Smooth muscle cell (in vitro differentiated cells): ENCODE data around the gene ADAM15. TPM values are rescaled to one million over a fixed set of nuclear protein-coding genes. Genes with fewer than 3 reads are reported as not detected.

ENCODE experiments used
- DNase-seq: peaks from one replicate; lab custom pipeline; 2025; ENCODE audit not compliant: unreplicated experiment; lab: John Stamatoyannopoulos, UW
- H2AFZ ChIP-seq: fragments of 200-600 bp; sonication (generic); 2 replicates; pipeline ENCODE4 v1.6.0; 2016; ENCODE audit warnings: antibody characterized with exemption, low read depth, mild to moderate bottlenecking
- H3F3A ChIP-seq: fragments of 200-600 bp; sonication (generic); 2 replicates; pipeline ENCODE4 v1.6.0; 2017; ENCODE audit warnings: antibody characterized with exemption, low read depth
- H3K27ac ChIP-seq: fragments of 200-600 bp; sonication (generic); 2 replicates; pipeline ENCODE4 v1.5.1; 2016; ENCODE audit warnings: low read depth, mild to moderate bottlenecking
- H3K27me3 ChIP-seq: fragments of 200-600 bp; sonication (generic); 2 replicates; pipeline ENCODE4 v1.6.1; 2016; ENCODE audit warnings: low read depth, mild to moderate bottlenecking
- H3K36me3 ChIP-seq: fragments of 200-600 bp; sonication (generic); 2 replicates; pipeline ENCODE4 v1.5.1; 2016; ENCODE audit warnings: low read depth
- H3K4me1 ChIP-seq: fragments of 200-600 bp; sonication (generic); 2 replicates; pipeline ENCODE4 v1.5.1; 2016; ENCODE audit warnings: low read depth
- H3K4me2 ChIP-seq: fragments of 200-600 bp; sonication (generic); 2 replicates; pipeline ENCODE4 v1.6.0; 2016; ENCODE audit warnings: mild to moderate bottlenecking
- H3K4me3 ChIP-seq: fragments of 200-600 bp; sonication (generic); 2 replicates; pipeline ENCODE4 v1.5.1; 2016; ENCODE audit warnings: mild to moderate bottlenecking
- H3K79me2 ChIP-seq: fragments of 200-600 bp; sonication (generic); 2 replicates; pipeline ENCODE4 v1.6.0; 2016; ENCODE audit warnings: low read depth, mild to moderate bottlenecking
- H3K9ac ChIP-seq: fragments of 200-600 bp; sonication (generic); 2 replicates; pipeline ENCODE4 v1.6.0; 2016; ENCODE audit warnings: low read depth
- H3K9me3 ChIP-seq: fragments of 200-600 bp; sonication (generic); replicated peaks from 2 replicates; pipeline ENCODE4 v1.5.1; 2016; ENCODE audit warnings: low read depth
- H4K20me1 ChIP-seq: fragments of 200-600 bp; sonication (generic); 2 replicates; pipeline ENCODE4 v1.6.0; 2016; ENCODE audit warnings: low read depth
- CTCF ChIP-seq: fragments of 200-600 bp; sonication (generic); IDR thresholded peaks from 2 replicates; pipeline ENCODE4 v1.5.1; 2017; ENCODE audit warnings: borderline replicate concordance, mild to moderate bottlenecking, antibody characterized with exemption; ENCODE audit not compliant: insufficient read depth, poor library complexity, severe bottlenecking
- WGBS: methylation state at CpG from one replicate; pipeline ENCODE4 v1.1.7; 2016; ENCODE audit warnings: low lambda C conversion rate; 5-methylcytosine and 5-hydroxymethylcytosine counted together
- polyA plus RNA-seq: library from polyadenylated mRNA; unstranded; fragments of >200 nt; fragmentation: Nextera tagmentation; extraction: Ambion mirVana; gene quantifications from 2 replicates; pipeline ENCODE4 v1.2.1, GENCODE V29; 2016
- total RNA-seq: library from RNA; depleted of rRNA; stranded (reverse); fragments of >200 nt; gene quantifications from 2 replicates; pipeline ENCODE4 v1.2.3, GENCODE V29; 2014

ADAM15 gene
- total and polyA plus RNA-seq, 2 experiments from 2014 or later, result 41.2 to 45.4 TPM

DNA sequence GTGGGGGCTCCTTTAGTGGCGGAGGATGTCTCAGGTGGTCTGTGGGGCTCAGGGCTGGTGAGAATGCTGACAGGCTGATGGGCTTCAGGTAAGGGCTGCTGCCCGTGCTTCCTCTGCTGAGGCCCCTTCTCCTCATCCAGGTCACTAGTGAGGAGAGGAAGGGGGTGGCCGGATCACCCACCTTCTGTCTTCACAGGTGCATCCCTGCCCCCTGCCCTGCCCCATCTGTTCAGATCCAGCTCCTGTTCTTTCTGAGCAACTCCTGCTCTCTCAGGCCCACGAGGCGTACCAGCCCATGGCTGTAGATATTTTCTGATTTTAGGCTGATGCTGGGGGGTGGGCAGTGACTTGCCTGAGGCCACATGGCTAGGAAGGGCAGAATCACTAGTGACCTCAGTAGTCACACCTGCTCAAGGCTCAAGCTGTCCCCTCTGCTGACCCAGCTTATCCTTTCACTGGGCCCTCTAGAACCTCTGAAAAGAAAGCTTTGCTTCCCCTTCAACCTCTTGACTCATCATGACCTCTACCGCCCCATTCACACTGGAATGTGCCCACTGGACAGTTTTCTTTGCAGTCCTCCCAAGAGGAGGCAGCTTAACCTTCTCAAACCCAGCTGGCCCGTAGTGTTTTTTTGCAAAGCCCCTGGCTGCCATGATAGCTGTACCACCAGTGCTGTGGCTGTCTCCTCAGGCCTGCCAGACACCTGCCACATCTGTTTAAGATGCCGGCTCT lies 32.3 kb upstream of the ADAM15 start:
- no peak overlapping the region for H3K4me2 ChIP-seq
- no peak overlapping the region for H3K9ac ChIP-seq
- H3K9me3 ChIP-seq, result no peaks in the 10 kb centered on the region
- H3K79me2 ChIP-seq, result no peaks in the 10 kb centered on the region
- no peak overlapping the region for H3K4me3 ChIP-seq
- H3K27ac ChIP-seq, result no peak overlapping the region
- 91% methylated on average over 8 of the region's 8 CpGs for WGBS
- H3F3A ChIP-seq, result peaks cover 3% of the 10 kb centered on the region
- no peak overlapping the region for H2AFZ ChIP-seq
- no peak for TF ChIP-seq CTCF
- H3K27me3 ChIP-seq, result no peaks in the 10 kb centered on the region
- no peak for DNase-seq
- H4K20me1 ChIP-seq, result peaks cover 4% of the 10 kb centered on the region
- peaks cover 7% of the 10 kb centered on the region for H3K4me1 ChIP-seq
- no peaks in the 10 kb centered on the region for H3K36me3 ChIP-seq

DNA sequence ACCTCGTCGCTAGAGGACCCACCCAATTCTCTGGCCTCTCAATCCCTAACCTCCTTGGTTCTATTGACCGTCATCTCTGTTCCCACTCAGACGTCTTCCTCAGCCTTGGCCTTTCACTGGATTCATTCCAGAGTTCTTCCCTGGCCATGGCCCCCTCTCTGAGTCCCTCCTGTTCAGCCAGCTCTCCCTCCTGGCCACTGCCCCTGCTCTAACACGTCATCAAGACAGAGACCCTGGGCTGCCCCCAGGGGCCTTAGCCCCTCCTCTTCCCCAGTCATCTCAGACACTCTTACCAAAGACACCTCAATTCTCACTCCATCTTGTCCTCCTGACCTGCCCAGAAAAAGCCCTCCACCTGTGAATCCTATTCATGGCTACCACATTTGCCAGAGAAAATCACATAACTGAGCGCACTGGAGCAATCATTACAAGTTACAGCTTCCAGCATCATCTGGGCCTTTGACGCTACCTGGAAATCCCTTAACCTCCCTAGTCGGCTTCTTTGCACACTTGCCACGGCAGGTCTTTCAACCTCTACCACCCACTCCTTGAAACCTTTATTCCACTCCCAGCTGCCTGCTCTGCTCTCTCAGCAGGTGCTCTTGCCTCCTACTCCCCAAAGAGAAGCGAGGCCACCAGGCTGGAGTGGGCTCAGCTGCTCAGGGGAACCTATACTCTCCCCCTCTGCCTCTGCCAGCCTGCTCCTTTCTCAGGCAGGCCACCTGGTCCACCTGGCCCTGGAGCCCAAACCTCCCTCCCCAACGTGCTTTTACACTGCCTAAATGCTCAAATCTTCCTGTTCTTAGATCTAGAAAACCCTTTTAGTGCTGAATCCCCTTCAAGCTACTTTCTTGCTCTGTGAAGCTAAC lies 31.5 kb upstream of the ADAM15 start:
- Histone ChIP-seq H3K4me2 (no peak overlapping the region), H4K20me1 (no peaks in the 10 kb centered on the region), H3K79me2 (no peaks in the 10 kb centered on the region), H3K36me3 (no peaks in the 10 kb centered on the region), H3K4me1 (peaks cover 7% of the 10 kb centered on the region), H3K9me3 (no peaks in the 10 kb centered on the region), H3K27ac (no peak overlapping the region), H2AFZ (no peak overlapping the region), H3K9ac (no peak overlapping the region), H3K27me3 (no peaks in the 10 kb centered on the region), H3K4me3 (no peak overlapping the region), H3F3A (peaks cover 3% of the 10 kb centered on the region)
- 83% methylated on average over 11 of the region's 11 CpGs for WGBS
- DNase-seq, result no peak
- no peak for TF ChIP-seq CTCF

- WGBS, result 85% methylated on average over 8 of the region's 8 CpGs
- no peak for TF ChIP-seq CTCF
- no peak for DNase-seq
- Histone ChIP-seq H3K9ac (no peak overlapping the region), H3K4me3 (no peak overlapping the region), H3K36me3 (no peaks in the 10 kb centered on the region), H3K27me3 (no peaks in the 10 kb centered on the region), H2AFZ (no peak overlapping the region), H3K27ac (no peak overlapping the region), H3K4me1 (peaks cover 4% of the 10 kb centered on the region), H3K79me2 (no peaks in the 10 kb centered on the region), H3K4me2 (no peak overlapping the region), H3K9me3 (no peaks in the 10 kb centered on the region), H4K20me1 (no peaks in the 10 kb centered on the region), H3F3A (no peaks in the 10 kb centered on the region)
Observed at GRCh38 chr1:155022136-155022926, 28.8 kb upstream of the ADAM15 start.
